ENCODE measurements around the gene CYB5D1. TPM values are rescaled to one million over a fixed set of nuclear protein-coding genes. Genes with fewer than 3 reads are reported as not detected.

The CYB5D1 gene
- total RNA-seq, 1 experiment from 2014 or later, result 18.7 TPM

- Histone ChIP-seq H3K4me3 (ENCODE audit: low read depth, low read length, poor library complexity, severe bottlenecking) (peak within 1 kb of the TSS; percentile 75), H3K9me3 (ENCODE audit: low read depth, low read length, poor library complexity, severe bottlenecking) (no peaks in the 10 kb centered on the region), H3K4me1 (ENCODE audit: insufficient read depth, low read length, poor library complexity, severe bottlenecking) (peaks cover 19% of the 10 kb centered on the region), H3K27ac (ENCODE audit: low read depth, low read length, poor library complexity, severe bottlenecking) (peak within 1 kb of the TSS; percentile 77), H3K36me3 (ENCODE audit: insufficient read depth, low read length, poor library complexity, severe bottlenecking) (no peaks in the 10 kb centered on the region), H3K27me3 (replicated peaks; ENCODE audit: insufficient read depth, low read depth, low read length, poor library complexity) (no peaks in the 10 kb centered on the region)
- ChIA-PET CTCF (interaction anchor here (1.2 to 1.9 kb wide), 3 partner anchors 9 to 11 kb away, joined by 3 to 12 read pairs (median 3); no protein-coding TSS in a partner anchor), POLR2A (ENCODE audit: low non-redundant PET) (interaction anchor here (0.5 kb wide), 1 partner anchor 504 kb away, joined by 3 read pairs; no protein-coding TSS in a partner anchor)
- TF ChIP-seq EZH2 (IDR thresholded peaks at IDR 0.05; ENCODE audit: borderline replicate concordance, low read depth, low read length, poor library complexity, severe bottlenecking), result no peak
- TF ChIP-seq CTCF (conservative IDR thresholded peaks at IDR 0.05; ENCODE audit: low read depth, low read length), result no peak
- peak; percentile 95 for DNase-seq (ENCODE audit: low spot score)
- intact Hi-C loops (cut with micrococcal nuclease; ENCODE audit: unreplicated experiment), result no loop called here
- no TSS peak for BruUV-seq (replicated peaks)
Measured at GRCh38 chr17:7833795-7834541, 23.8 kb upstream of the CYB5D1 start, which contains the start of gene KDM6B. Gene KDM6B, plus strand, starts transcription at chr17:7834217. Its CDS starts 11,338 bp downstream, at chr17:7845555.

- ChIA-PET CTCF (interaction anchor here (0.9 to 1.9 kb wide), 6 partner anchors 9 to 223 kb away, joined by 3 to 12 read pairs (median 4); partner anchors contain the start of genes CYB5D1 and NAA38), POLR2A (ENCODE audit: low non-redundant PET) (no interaction called here)
- intact Hi-C loops (cut with micrococcal nuclease; ENCODE audit: unreplicated experiment), result no loop called here
- H3K4me1 ChIP-seq (ENCODE audit: insufficient read depth, low read length, poor library complexity, severe bottlenecking), result peaks cover 25% of the 10 kb centered on the region
- no peaks in the 10 kb centered on the region for H3K27me3 ChIP-seq (replicated peaks; ENCODE audit: insufficient read depth, low read depth, low read length, poor library complexity)
- H3K27ac ChIP-seq (ENCODE audit: low read depth, low read length, poor library complexity, severe bottlenecking), result peak overlapping the region; percentile 77
- no peak for DNase-seq (ENCODE audit: low spot score)
- no peaks in the 10 kb centered on the region for H3K36me3 ChIP-seq (ENCODE audit: insufficient read depth, low read length, poor library complexity, severe bottlenecking)
- BruUV-seq (replicated peaks), result no TSS peak
- TF ChIP-seq CTCF (conservative IDR thresholded peaks at IDR 0.05; ENCODE audit: low read depth, low read length) (no peak), EZH2 (IDR thresholded peaks at IDR 0.05; ENCODE audit: borderline replicate concordance, low read depth, low read length, poor library complexity, severe bottlenecking) (no peak)
- no peaks in the 10 kb centered on the region for H3K9me3 ChIP-seq (ENCODE audit: low read depth, low read length, poor library complexity, severe bottlenecking)
- peak overlapping the region; percentile 75 for H3K4me3 ChIP-seq (ENCODE audit: low read depth, low read length, poor library complexity, severe bottlenecking)
Measured at GRCh38 chr17:7834542-7834956, 23.3 kb upstream of the CYB5D1 start.

- TF ChIP-seq EZH2 (IDR thresholded peaks at IDR 0.05; ENCODE audit: borderline replicate concordance, low read depth, low read length, poor library complexity, severe bottlenecking) (no peak), CTCF (conservative IDR thresholded peaks at IDR 0.05; ENCODE audit: low read depth, low read length) (peak; percentile 89)
- H3K27ac ChIP-seq (ENCODE audit: low read depth, low read length, poor library complexity, severe bottlenecking), result peak overlapping the region; percentile 97
- H3K4me3 ChIP-seq (ENCODE audit: low read depth, low read length, poor library complexity, severe bottlenecking), result peak overlapping the region; percentile 75
- H3K27me3 ChIP-seq (replicated peaks; ENCODE audit: insufficient read depth, low read depth, low read length, poor library complexity), result no peaks in the 10 kb centered on the region
- no TSS peak for BruUV-seq (replicated peaks)
- CTCF ChIA-PET, result interaction anchor here (0.6 to 1.9 kb wide), 9 partner anchors 10 to 259 kb away, joined by 3 to 12 read pairs (median 4); partner anchors contain the start of genes CYB5D1 and NAA38
- POLR2A ChIA-PET (ENCODE audit: low non-redundant PET), result interaction anchor here (0.6 to 0.7 kb wide), 2 partner anchors 15 to 61 kb away, joined by 3 to 9 read pairs; no protein-coding TSS in a partner anchor
- H3K4me1 ChIP-seq (ENCODE audit: insufficient read depth, low read length, poor library complexity, severe bottlenecking), result peaks cover 31% of the 10 kb centered on the region
- H3K36me3 ChIP-seq (ENCODE audit: insufficient read depth, low read length, poor library complexity, severe bottlenecking), result peaks cover 2% of the 10 kb centered on the region
- peak; percentile 100 for DNase-seq (ENCODE audit: low spot score)
- H3K9me3 ChIP-seq (ENCODE audit: low read depth, low read length, poor library complexity, severe bottlenecking), result no peaks in the 10 kb centered on the region
- intact Hi-C loops (cut with micrococcal nuclease; ENCODE audit: unreplicated experiment), result loop anchor here (1.0 kb wide), 1 partner anchor 16 kb away; no protein-coding TSS in a partner anchor
Measured at GRCh38 chr17:7834957-7835813, 22.6 kb upstream of the CYB5D1 start.
